ENCODE results near the gene TMEM163.
"Not testable (repeated sequence)": the region's sequence is repeated elsewhere in the genome, so short reads cannot be mapped to it uniquely, and the experiment has no call there.

The TMEM163 gene

GRCh38 chr2:134522496-134523455 is 196.0 kb downstream of the TMEM163 start:
- Histone ChIP-seq H3K36me3 (ENCODE audit: control insufficient read depth in 2 of 2, insufficient read depth in 2 of 2, low read length in 2 of 2) (no peaks in the 10 kb centered on the region), H3K4me1 (ENCODE audit: control insufficient read depth in 2 of 2, insufficient read depth in 2 of 2, low read length in 2 of 2) (no peaks in the 10 kb centered on the region), H3K27me3 (ENCODE audit: control insufficient read depth in 2 of 2, insufficient read depth in 2 of 2, low read length in 2 of 2) (peaks cover 0 to 2% of the 10 kb centered on the region in 2 donors), H3K9ac (ENCODE audit: low read depth in 1 of 2, low read length in 2 of 2) (no peak overlapping the region), H3K4me3 (ENCODE audit: low read length in 2 of 2) (no peak overlapping the region), H3K27ac (ENCODE audit: low read depth in 2 of 2, low read length in 2 of 2) (no peak overlapping the region), H3K9me3 (ENCODE audit: control insufficient read depth in 2 of 2, low read length in 2 of 2) (no peaks in the 10 kb centered on the region)

GRCh38 chr2:134518101-134518500 is 200.7 kb downstream of the TMEM163 start:
- Histone ChIP-seq H3K27ac (ENCODE audit: low read depth in 2 of 2, low read length in 2 of 2) (no peak overlapping the region), H3K9me3 (ENCODE audit: control insufficient read depth in 2 of 2, low read length in 2 of 2) (no peaks in the 10 kb centered on the region), H3K36me3 (ENCODE audit: control insufficient read depth in 2 of 2, insufficient read depth in 2 of 2, low read length in 2 of 2) (no peaks in the 10 kb centered on the region), H3K9ac (ENCODE audit: low read depth in 1 of 2, low read length in 2 of 2) (no peak overlapping the region), H3K4me3 (ENCODE audit: low read length in 2 of 2) (no peak overlapping the region), H3K27me3 (ENCODE audit: control insufficient read depth in 2 of 2, insufficient read depth in 2 of 2, low read length in 2 of 2) (no peaks in the 10 kb centered on the region), H3K4me1 (ENCODE audit: control insufficient read depth in 2 of 2, insufficient read depth in 2 of 2, low read length in 2 of 2) (no peaks in the 10 kb centered on the region)

GRCh38 chr2:134515137-134515536 is 203.7 kb downstream of the TMEM163 start:
- no peaks in the 10 kb centered on the region for H3K36me3 ChIP-seq (ENCODE audit: control insufficient read depth in 2 of 2, insufficient read depth in 2 of 2, low read length in 2 of 2)
- no peaks in the 10 kb centered on the region for H3K9me3 ChIP-seq (ENCODE audit: control insufficient read depth in 2 of 2, low read length in 2 of 2)
- H3K27ac ChIP-seq (ENCODE audit: low read depth in 2 of 2, low read length in 2 of 2) = no peak overlapping the region
- no peak overlapping the region for H3K9ac ChIP-seq (ENCODE audit: low read depth in 1 of 2, low read length in 2 of 2)
- peaks cover 0 to 2% of the 10 kb centered on the region in 2 donors for H3K27me3 ChIP-seq (ENCODE audit: control insufficient read depth in 2 of 2, insufficient read depth in 2 of 2, low read length in 2 of 2)
- H3K4me3 ChIP-seq (ENCODE audit: low read length in 2 of 2) = no peak overlapping the region
- H3K4me1 ChIP-seq (ENCODE audit: control insufficient read depth in 2 of 2, insufficient read depth in 2 of 2, low read length in 2 of 2) = no peaks in the 10 kb centered on the region

GRCh38 chr2:134513465-134513804 is 205.4 kb downstream of the TMEM163 start:
- H3K9ac ChIP-seq (ENCODE audit: low read depth in 1 of 2, low read length in 2 of 2) = no peak overlapping the region
- no peaks in the 10 kb centered on the region for H3K4me1 ChIP-seq (ENCODE audit: control insufficient read depth in 2 of 2, insufficient read depth in 2 of 2, low read length in 2 of 2)
- no peak overlapping the region for H3K27ac ChIP-seq (ENCODE audit: low read depth in 2 of 2, low read length in 2 of 2)
- peaks cover 0 to 2% of the 10 kb centered on the region in 2 donors for H3K27me3 ChIP-seq (ENCODE audit: control insufficient read depth in 2 of 2, insufficient read depth in 2 of 2, low read length in 2 of 2)
- H3K4me3 ChIP-seq (ENCODE audit: low read length in 2 of 2) = no peak overlapping the region
- no peaks in the 10 kb centered on the region for H3K36me3 ChIP-seq (ENCODE audit: control insufficient read depth in 2 of 2, insufficient read depth in 2 of 2, low read length in 2 of 2)
- no peaks in the 10 kb centered on the region for H3K9me3 ChIP-seq (ENCODE audit: control insufficient read depth in 2 of 2, low read length in 2 of 2)

- no peak overlapping the region for H3K27ac ChIP-seq (ENCODE audit: low read depth in 2 of 2, low read length in 2 of 2)
- no peak overlapping the region for H3K9ac ChIP-seq (ENCODE audit: low read depth in 1 of 2, low read length in 2 of 2)
- no peaks in the 10 kb centered on the region for H3K36me3 ChIP-seq (ENCODE audit: control insufficient read depth in 2 of 2, insufficient read depth in 2 of 2, low read length in 2 of 2)
- H3K4me3 ChIP-seq (ENCODE audit: low read length in 2 of 2) = no peak overlapping the region
- no peaks in the 10 kb centered on the region for H3K9me3 ChIP-seq (ENCODE audit: control insufficient read depth in 2 of 2, low read length in 2 of 2)
- H3K4me1 ChIP-seq (ENCODE audit: control insufficient read depth in 2 of 2, insufficient read depth in 2 of 2, low read length in 2 of 2) = no peaks in the 10 kb centered on the region
- peaks cover 0 to 2% of the 10 kb centered on the region in 2 donors for H3K27me3 ChIP-seq (ENCODE audit: control insufficient read depth in 2 of 2, insufficient read depth in 2 of 2, low read length in 2 of 2)
Observed at GRCh38 chr2:134512734-134513464, 205.9 kb downstream of the TMEM163 start.

- no peaks in the 10 kb centered on the region for H3K36me3 ChIP-seq (ENCODE audit: control insufficient read depth in 2 of 2, insufficient read depth in 2 of 2, low read length in 2 of 2)
- no peak overlapping the region for H3K4me3 ChIP-seq (ENCODE audit: low read length in 2 of 2)
- H3K27ac ChIP-seq (ENCODE audit: low read depth in 2 of 2, low read length in 2 of 2) = no peak overlapping the region
- no peaks in the 10 kb centered on the region for H3K4me1 ChIP-seq (ENCODE audit: control insufficient read depth in 2 of 2, insufficient read depth in 2 of 2, low read length in 2 of 2)
- no peak overlapping the region for H3K9ac ChIP-seq (ENCODE audit: low read depth in 1 of 2, low read length in 2 of 2)
- H3K27me3 ChIP-seq (ENCODE audit: control insufficient read depth in 2 of 2, insufficient read depth in 2 of 2, low read length in 2 of 2) = peaks cover 0 to 2% of the 10 kb centered on the region in 2 donors
- H3K9me3 ChIP-seq (ENCODE audit: control insufficient read depth in 2 of 2, low read length in 2 of 2) = no peaks in the 10 kb centered on the region
Observed at GRCh38 chr2:134508391-134508790, 210.4 kb downstream of the TMEM163 start.

- Histone ChIP-seq H3K27ac (ENCODE audit: low read depth in 2 of 2, low read length in 2 of 2) (no peak overlapping the region), H3K36me3 (ENCODE audit: control insufficient read depth in 2 of 2, insufficient read depth in 2 of 2, low read length in 2 of 2) (no peaks in the 10 kb centered on the region), H3K27me3 (ENCODE audit: control insufficient read depth in 2 of 2, insufficient read depth in 2 of 2, low read length in 2 of 2) (peaks cover 0 to 2% of the 10 kb centered on the region in 2 donors)
Observed at GRCh38 chr2:134507697-134508096, 211.1 kb downstream of the TMEM163 start.

GRCh38 chr2:134507159-134507558 is 211.6 kb downstream of the TMEM163 start:
- not testable (repeated sequence) for H3K27me3 ChIP-seq (ENCODE audit: control insufficient read depth in 2 of 2, insufficient read depth in 2 of 2, low read length in 2 of 2); H3K9me3 ChIP-seq (ENCODE audit: control insufficient read depth in 2 of 2, low read length in 2 of 2); H3K27ac ChIP-seq (ENCODE audit: low read depth in 2 of 2, low read length in 2 of 2); H3K4me1 ChIP-seq (ENCODE audit: control insufficient read depth in 2 of 2, insufficient read depth in 2 of 2, low read length in 2 of 2); H3K4me3 ChIP-seq (ENCODE audit: low read length in 2 of 2); H3K36me3 ChIP-seq (ENCODE audit: control insufficient read depth in 2 of 2, insufficient read depth in 2 of 2, low read length in 2 of 2); H3K9ac ChIP-seq (ENCODE audit: low read depth in 1 of 2, low read length in 2 of 2)

More at GRCh38 chr2:134507697-134508096, 211.1 kb downstream of the TMEM163 start:
- H3K9me3 ChIP-seq (ENCODE audit: control insufficient read depth in 2 of 2, low read length in 2 of 2) = no peaks in the 10 kb centered on the region
- H3K4me1 ChIP-seq (ENCODE audit: control insufficient read depth in 2 of 2, insufficient read depth in 2 of 2, low read length in 2 of 2) = no peaks in the 10 kb centered on the region
- no peak overlapping the region for H3K4me3 ChIP-seq (ENCODE audit: low read length in 2 of 2)
- H3K9ac ChIP-seq (ENCODE audit: low read depth in 1 of 2, low read length in 2 of 2) = no peak overlapping the region

GRCh38 chr2:134505446-134505845 is 213.4 kb downstream of the TMEM163 start:
- Histone ChIP-seq H3K9ac (ENCODE audit: low read depth in 1 of 2, low read length in 2 of 2) (no peak overlapping the region), H3K36me3 (ENCODE audit: control insufficient read depth in 2 of 2, insufficient read depth in 2 of 2, low read length in 2 of 2) (no peaks in the 10 kb centered on the region), H3K27ac (ENCODE audit: low read depth in 2 of 2, low read length in 2 of 2) (no peak overlapping the region), H3K4me1 (ENCODE audit: control insufficient read depth in 2 of 2, insufficient read depth in 2 of 2, low read length in 2 of 2) (no peaks in the 10 kb centered on the region), H3K9me3 (ENCODE audit: control insufficient read depth in 2 of 2, low read length in 2 of 2) (no peaks in the 10 kb centered on the region), H3K4me3 (ENCODE audit: low read length in 2 of 2) (no peak overlapping the region), H3K27me3 (ENCODE audit: control insufficient read depth in 2 of 2, insufficient read depth in 2 of 2, low read length in 2 of 2) (no peaks in the 10 kb centered on the region)

- Histone ChIP-seq H3K9ac (ENCODE audit: low read depth in 1 of 2, low read length in 2 of 2) (no peak overlapping the region), H3K36me3 (ENCODE audit: control insufficient read depth in 2 of 2, insufficient read depth in 2 of 2, low read length in 2 of 2) (no peaks in the 10 kb centered on the region), H3K27ac (ENCODE audit: low read depth in 2 of 2, low read length in 2 of 2) (no peak overlapping the region), H3K9me3 (ENCODE audit: control insufficient read depth in 2 of 2, low read length in 2 of 2) (no peaks in the 10 kb centered on the region), H3K4me1 (ENCODE audit: control insufficient read depth in 2 of 2, insufficient read depth in 2 of 2, low read length in 2 of 2) (no peaks in the 10 kb centered on the region), H3K4me3 (ENCODE audit: low read length in 2 of 2) (no peak overlapping the region), H3K27me3 (ENCODE audit: control insufficient read depth in 2 of 2, insufficient read depth in 2 of 2, low read length in 2 of 2) (no peaks in the 10 kb centered on the region)
Observed at GRCh38 chr2:134504586-134505336, 214.0 kb downstream of the TMEM163 start.
